Stimulated activated CD4-positive, alpha-beta T cell treated with anti-CD3 and anti-CD28 coated beads, Interleukin-15, amount 100 ng/mL, for 24 hours (primary cell): Measurements from ENCODE around the gene SMYD3.
A peak's percentile ranks its signal among the peaks of the same experiment; 100 is the strongest.

ENCODE experiments used
- DNase-seq: peaks from one replicate; pipeline ENCODE4 v3.0.0-alpha.2; 2020

The SMYD3 gene

DNA sequence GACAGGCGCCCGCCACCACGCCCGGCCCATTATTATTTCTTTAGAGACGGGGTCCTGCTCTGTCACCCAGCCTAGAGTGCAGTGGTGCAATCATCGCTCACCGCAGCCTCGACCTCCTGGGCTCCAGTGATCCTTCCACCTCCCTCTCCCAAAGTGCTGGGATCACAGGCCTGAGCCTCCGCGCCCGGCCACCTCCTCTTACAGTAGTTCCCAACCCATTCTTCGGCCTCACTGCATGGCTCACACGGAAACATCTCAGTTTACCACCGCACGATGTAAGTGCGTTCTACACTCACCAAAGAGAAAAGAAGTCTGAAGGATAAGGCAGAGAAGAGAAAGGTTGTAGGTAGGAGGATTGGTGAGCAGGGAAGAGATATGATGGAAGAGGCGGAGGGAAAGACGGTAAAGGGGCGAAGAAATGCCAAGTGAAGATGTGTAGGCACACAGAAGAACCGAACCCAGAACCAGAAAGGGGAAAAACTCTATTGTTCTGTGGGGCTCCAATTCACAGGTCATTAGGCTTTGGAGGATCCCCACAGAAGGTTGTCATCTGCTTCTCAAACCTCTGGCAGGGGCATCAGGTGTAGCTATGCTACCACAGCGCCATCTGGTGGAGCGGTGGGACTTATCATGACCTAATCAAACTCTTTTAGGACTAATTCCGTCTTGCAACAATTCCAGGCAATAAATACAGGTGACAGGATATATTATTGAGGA, 504.2 kb downstream of the SMYD3 start:
- DNase-seq, result peak; percentile 88

- no peak for DNase-seq
Observed at GRCh38 chr1:246001837-246002230, 505.2 kb downstream of the SMYD3 start.

DNA sequence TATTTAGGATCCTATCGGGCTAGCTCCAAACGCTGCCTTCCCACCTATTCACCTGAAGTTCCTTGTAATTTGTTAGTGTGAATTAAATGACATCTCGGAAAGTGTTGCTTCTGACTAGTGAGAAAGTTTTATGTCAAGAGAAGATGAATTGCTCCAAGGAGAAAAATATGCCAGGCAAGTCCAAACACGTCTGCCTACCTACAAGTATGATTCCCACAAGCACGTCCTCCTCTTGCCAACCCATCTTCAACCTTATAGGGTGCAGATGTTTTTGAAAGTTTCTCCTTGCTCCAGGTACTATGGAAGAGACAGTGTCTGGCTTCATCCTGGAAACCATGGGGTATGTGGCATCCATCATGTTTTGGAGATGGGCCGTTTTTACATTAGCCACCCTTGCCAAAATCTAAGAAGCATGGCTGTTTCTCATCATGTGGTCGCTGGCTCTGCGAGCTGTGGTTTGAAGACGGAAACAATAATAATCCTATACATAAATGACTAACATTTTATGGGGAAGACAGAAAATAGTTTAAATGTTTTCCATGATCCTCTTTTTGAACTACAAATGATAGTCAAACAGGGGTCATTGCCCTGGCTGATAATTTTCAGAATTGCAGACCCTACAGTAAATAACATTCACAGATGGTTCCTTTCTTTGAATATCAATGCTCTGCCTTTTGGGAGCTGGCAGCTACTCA, 505.8 kb downstream of the SMYD3 start:
- DNase-seq, result no peak

DNA sequence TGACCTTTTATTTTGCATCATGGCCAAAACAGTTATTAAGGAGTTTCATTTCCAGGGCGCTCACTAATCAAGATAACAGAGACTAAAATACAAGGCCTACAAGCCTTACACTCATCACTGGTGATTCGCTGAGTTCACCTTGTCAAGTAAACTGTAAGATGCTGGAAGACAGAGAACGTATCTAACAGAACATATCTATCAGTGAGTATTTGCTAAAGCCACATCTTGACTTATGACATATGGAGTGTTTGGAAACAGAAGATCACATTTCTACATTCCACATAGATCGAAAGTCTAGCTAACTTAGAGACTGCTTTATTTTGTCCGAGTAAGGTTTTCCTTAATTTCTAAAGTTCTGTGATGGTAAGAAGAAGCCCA, 506.5 kb downstream of the SMYD3 start:
- no peak for DNase-seq

DNA sequence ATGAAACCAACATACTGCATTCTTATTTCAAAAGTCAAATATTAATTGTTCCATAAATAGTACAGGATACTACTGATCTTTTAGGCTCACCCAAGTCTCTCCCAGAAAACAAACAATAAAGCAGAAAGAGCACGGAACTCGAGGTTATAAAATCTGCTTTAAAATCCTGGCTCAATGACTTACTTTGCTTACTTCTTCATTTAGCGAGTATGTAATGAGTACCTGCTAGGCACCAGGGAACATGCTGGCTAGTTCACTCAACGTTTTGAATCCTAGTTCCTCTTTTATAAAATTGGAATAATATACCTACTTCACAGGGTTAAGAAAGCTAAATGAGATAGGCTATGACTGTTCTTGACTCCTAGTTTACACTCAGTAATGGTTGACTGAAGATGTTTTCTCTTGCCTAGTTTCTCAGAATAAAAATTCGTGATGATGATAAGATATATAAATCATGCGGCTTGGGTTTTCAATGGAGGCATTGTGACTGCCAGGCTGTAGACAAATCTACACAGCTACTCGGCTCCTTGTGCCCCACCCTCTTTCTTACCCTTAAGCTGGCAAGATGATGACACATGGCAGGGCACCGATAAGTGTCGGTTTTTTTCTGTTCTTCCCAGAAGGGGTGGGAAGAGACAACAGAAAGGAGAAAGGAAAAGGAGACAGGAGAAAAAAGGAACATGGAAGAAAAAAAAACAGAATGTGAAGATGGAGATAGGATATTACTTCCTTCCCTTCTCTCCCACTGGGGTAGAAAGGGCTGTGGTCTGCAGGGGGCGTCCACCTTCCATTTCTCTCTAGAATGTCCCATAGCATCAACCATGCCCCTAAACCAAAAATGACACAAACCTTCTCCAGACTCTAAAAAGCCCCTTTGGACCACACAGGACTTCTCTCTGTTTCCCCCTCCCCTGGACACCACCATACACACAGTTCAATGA, 507.1 kb downstream of the SMYD3 start:
- no peak for DNase-seq

DNA sequence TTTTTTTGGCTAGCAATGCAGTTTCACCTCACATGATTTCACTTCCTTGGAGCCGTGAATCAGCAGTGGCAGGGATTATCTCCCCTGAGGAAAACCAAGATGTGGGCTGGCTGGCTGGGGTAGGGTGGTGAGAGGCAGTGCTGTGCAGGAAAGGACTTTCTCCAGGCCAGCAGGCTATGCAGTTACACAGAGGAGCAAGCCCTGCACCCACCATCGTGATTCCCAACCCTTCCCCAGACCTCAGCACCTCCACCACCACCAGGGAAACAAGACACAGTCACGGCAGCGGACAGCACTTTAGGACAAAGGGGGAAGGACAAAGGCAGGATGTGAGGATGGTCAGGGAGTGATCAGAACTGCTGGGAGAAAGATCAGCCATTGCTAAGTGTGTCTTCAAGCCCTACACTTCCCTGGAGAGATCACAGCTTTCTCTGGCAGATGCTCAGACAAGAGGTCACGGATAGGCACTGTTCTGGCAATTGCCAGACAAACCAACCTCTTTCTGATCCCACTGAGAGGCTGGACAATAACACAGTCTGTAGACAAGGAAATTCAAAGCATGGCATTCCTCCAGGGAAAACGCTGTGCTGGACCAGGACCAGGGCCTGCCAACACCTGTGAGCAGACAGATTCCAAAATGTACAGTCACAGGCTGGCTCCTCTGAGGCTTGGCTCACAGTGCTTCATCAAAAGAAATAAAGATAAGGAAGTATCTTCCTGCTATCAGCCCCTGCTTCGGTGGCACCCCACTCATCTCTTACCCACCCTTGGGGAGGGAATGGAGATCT, 509.4 kb downstream of the SMYD3 start:
- no peak for DNase-seq

DNA sequence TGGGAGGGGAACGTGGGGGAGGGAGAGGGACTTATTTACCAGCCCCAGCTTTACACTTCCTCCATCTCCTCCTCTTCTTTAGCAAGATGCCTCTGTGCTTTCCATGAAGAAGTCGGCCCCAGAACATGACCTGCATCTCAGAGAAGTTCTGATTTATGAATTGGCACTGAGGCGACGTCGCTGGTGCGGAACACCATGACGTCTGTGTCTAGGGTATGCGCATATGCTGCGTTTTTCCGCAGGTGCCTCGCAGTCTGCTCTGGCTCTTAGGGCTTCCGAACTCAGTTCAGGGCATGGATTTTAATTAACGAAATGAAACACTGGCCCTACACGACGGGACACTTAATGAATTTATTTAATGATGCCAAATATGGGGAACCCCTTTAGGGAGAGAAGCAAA, 510.3 kb downstream of the SMYD3 start:
- no peak for DNase-seq

GRCh38 chr1:245995474-245995873, 511.6 kb downstream of the SMYD3 start:
- no peak for DNase-seq

DNA sequence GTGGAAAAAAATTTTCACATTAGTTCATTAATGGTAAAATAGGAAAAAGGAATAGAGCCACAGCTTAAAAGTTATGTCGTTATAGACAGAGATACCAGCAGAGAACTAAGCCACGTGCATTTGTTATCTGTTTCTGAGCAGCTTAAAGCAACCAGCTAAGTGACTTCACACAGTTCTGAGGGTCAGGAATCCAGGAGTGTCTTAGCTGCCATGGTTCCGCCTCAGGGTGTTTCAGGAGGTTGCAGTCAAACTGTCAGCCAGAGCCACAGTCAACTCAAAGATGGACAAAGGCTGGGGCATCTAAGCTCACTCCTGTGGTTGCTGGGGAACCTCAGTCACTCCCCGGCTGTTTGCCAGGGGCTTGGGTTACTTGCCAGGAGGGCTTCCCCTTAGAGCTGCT, 515.8 kb downstream of the SMYD3 start:
- no peak for DNase-seq

- DNase-seq, result no peak
Observed at GRCh38 chr1:245990315-245991022, 516.6 kb downstream of the SMYD3 start.

DNA sequence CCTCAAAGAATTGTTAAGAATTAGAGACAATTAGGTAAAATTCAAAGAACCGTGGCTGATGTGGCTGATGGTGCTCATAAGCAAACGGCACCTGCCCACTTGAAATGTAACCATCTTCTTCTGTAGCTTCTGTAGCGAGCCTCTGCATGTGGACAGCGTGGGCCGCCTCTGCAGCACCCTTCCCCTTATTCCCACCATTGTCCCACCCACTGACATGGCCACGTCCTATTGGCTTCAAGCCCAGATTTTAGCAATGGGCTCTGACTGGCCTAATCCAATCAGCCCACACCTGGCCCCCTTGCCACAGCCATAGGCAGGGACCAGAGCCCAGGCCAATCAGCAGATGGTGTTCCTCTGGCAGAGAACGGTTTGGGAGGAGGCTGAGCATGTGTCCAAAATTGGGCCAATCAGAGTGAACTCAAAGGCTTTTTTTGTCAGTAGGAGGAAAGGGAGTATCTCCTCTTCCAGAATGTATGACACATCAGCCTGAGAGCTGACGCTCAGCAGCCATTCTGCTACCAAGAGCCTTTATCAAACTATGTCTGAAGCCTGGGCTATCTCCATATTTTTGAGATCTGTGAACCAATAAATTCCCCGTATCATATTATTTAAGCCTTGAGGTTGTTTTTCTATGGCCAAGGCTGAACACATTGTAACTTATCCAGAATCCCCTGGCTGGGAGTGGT, 518.5 kb downstream of the SMYD3 start:
- no peak for DNase-seq

DNA sequence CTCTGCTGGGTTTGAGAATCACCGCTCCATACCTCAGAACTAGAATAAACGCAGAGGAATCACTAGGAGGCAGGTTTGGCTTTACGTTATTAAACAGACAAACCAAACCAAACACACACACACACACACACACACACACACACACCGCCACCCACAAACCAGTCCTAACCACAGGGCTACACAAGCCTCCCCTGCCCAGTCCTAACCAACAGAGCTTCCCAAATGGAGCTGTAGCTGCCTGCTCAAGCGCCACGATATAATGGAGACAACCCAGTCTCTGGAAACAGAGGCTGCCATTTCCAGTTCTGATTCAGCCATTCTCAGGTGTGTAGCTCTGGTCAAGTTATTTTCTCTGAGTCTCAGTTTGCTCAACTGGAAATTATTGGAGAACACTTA, 519.1 kb downstream of the SMYD3 start:
- DNase-seq, result no peak

- no peak for DNase-seq
Observed at GRCh38 chr1:245987577-245987976, 519.5 kb downstream of the SMYD3 start.

DNA sequence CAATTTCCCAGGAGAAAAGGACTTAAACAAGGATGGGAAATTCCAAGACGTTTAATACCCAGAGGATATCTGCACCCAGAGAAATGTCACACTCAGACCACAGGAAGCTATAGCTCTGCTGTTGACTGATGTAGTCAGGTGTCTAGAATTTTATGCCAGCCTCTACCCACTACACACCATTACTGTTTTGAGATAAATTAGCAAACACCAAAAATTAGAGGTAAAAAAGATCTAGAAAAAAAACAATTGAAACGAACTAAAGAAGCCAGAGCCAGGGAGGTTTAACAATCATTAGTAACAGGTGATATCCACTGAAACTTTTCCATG, 519.9 kb downstream of the SMYD3 start:
- no peak for DNase-seq

DNA sequence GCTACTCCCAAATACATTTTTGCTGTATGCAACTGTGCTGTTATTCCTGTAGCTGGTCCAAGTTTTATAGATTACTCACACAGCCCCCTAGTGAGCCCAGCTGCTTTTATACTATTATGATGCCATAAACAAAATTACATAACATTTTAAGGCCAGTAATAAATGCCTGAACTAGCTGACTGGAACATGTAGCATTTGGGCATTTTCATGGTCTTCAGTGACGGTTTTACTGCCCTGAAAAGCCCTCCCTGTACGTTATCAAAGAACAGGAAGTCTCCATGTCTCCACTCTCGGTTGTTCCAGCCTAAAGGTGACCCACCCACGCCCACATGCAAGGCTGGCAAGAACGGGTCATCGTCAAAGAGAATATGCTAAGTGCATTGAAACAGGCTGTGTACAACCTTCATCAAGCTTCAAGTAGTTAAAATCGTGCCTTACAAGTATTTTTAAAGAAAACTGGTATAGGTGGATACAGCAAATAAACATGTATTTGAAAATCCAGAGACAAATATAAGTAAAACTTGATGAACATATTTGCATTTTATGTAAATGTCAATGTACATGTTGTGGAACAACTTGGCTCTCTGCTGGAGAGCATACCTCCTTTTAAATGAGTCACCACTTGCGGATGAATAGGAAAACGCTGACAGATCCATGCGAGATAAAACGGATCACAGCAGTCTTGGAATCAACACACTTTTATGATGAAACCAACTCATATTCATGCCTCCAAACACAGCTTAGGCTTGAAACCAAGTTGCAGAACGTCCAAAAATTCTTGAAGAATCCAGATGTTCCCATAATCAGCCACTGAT, 520.5 kb downstream of the SMYD3 start:
- no peak for DNase-seq

GRCh38 chr1:245984390-245985155, 522.5 kb downstream of the SMYD3 start:
- no peak for DNase-seq

- DNase-seq, result no peak
Observed at GRCh38 chr1:245983294-245983967, 523.6 kb downstream of the SMYD3 start.

GRCh38 chr1:245979589-245979988, 527.5 kb downstream of the SMYD3 start:
- no peak for DNase-seq

GRCh38 chr1:245978915-245979314, 528.2 kb downstream of the SMYD3 start:
- DNase-seq, result no peak
